Osteocyte (in vitro differentiated cells): ENCODE data around the gene SMYD3. TPM values are rescaled to one million over a fixed set of nuclear protein-coding genes. Genes with fewer than 3 reads are reported as not detected.

Experiments
- DNase-seq: peaks from one replicate; pipeline ENCODE4 v3.0.0; 2021; ENCODE audit warnings: mixed read lengths; ENCODE audit not compliant: unreplicated experiment; ENCODE audit errors: extremely low spot score
- H3K27ac Mint-ChIP-seq: one replicate; pipeline ENCODE4 v1.8.0; 2021; ENCODE audit warnings: mild to moderate bottlenecking, mixed read lengths; ENCODE audit not compliant: unreplicated experiment
- H3K27me3 Mint-ChIP-seq: one replicate; pipeline ENCODE4 v1.8.0; 2021; ENCODE audit warnings: mixed read lengths; ENCODE audit not compliant: unreplicated experiment
- H3K36me3 Mint-ChIP-seq: one replicate; pipeline ENCODE4 v1.8.0; 2021; ENCODE audit warnings: mixed read lengths; ENCODE audit not compliant: unreplicated experiment
- H3K4me1 Mint-ChIP-seq: one replicate; pipeline ENCODE4 v1.8.0; 2021; ENCODE audit warnings: mixed read lengths; ENCODE audit not compliant: unreplicated experiment
- H3K4me3 Mint-ChIP-seq: one replicate; pipeline ENCODE4 v1.8.0; 2021; ENCODE audit warnings: mild to moderate bottlenecking, moderate library complexity, mixed read lengths; ENCODE audit not compliant: unreplicated experiment
- H3K9me3 Mint-ChIP-seq: one replicate; pipeline ENCODE4 v1.8.0; 2021; ENCODE audit warnings: mixed read lengths; ENCODE audit not compliant: unreplicated experiment
- CTCF ChIP-seq: fragments of 200-600 bp; sonication (generic); IDR thresholded peaks from 2 replicates; pipeline ENCODE4 v1.5.0; 2021; ENCODE audit warnings: antibody characterized with exemption, mild to moderate bottlenecking, moderate library complexity
- total RNA-seq: library from RNA; stranded (reverse); gene quantifications from 2 replicates; pipeline ENCODE4 v1.2.1, GENCODE V29; 2021

SMYD3 gene
- total RNA-seq, 1 donor from 2014 or later, result 22.3 TPM

GRCh38 chr1:246297279-246298265 is 209.5 kb downstream of the SMYD3 start:
- Mint-ChIP-seq H3K36me3 (peaks cover 2% of the 10 kb centered on the region), H3K4me1 (peaks cover 32% of the 10 kb centered on the region), H3K27me3 (no peaks in the 10 kb centered on the region), H3K27ac (no peak overlapping the region), H3K4me3 (no peak overlapping the region), H3K9me3 (no peaks in the 10 kb centered on the region)
- TF ChIP-seq CTCF, result no peak
- no peak for DNase-seq

GRCh38 chr1:246295968-246296367 is 211.1 kb downstream of the SMYD3 start:
- DNase-seq, result no peak
- H3K27me3 Mint-ChIP-seq, result no peaks in the 10 kb centered on the region
- H3K4me1 Mint-ChIP-seq, result peaks cover 17% of the 10 kb centered on the region
- H3K9me3 Mint-ChIP-seq, result no peaks in the 10 kb centered on the region
- H3K4me3 Mint-ChIP-seq, result no peak overlapping the region
- H3K36me3 Mint-ChIP-seq, result peaks cover 2% of the 10 kb centered on the region
- TF ChIP-seq CTCF, result no peak
- no peak overlapping the region for H3K27ac Mint-ChIP-seq

- Mint-ChIP-seq H3K4me3 (no peak overlapping the region), H3K27ac (no peak overlapping the region), H3K27me3 (no peaks in the 10 kb centered on the region), H3K9me3 (no peaks in the 10 kb centered on the region), H3K36me3 (peaks cover 2% of the 10 kb centered on the region), H3K4me1 (peaks cover 11% of the 10 kb centered on the region)
- no peak for TF ChIP-seq CTCF
- no peak for DNase-seq
These were observed 211.7 kb downstream of the SMYD3 start for GRCh38 chr1:246295340-246295739.

GRCh38 chr1:246294263-246294662 is 212.8 kb downstream of the SMYD3 start:
- TF ChIP-seq CTCF, result no peak
- Mint-ChIP-seq H3K9me3 (no peaks in the 10 kb centered on the region), H3K27me3 (no peaks in the 10 kb centered on the region), H3K36me3 (no peaks in the 10 kb centered on the region), H3K4me1 (peaks cover 10% of the 10 kb centered on the region), H3K4me3 (no peak overlapping the region), H3K27ac (no peak overlapping the region)
- DNase-seq, result no peak

- H3K4me1 Mint-ChIP-seq, result peaks cover 10% of the 10 kb centered on the region
- DNase-seq, result no peak
- no peak overlapping the region for H3K4me3 Mint-ChIP-seq
- no peak overlapping the region for H3K27ac Mint-ChIP-seq
- TF ChIP-seq CTCF, result no peak
- no peaks in the 10 kb centered on the region for H3K36me3 Mint-ChIP-seq
- H3K27me3 Mint-ChIP-seq, result no peaks in the 10 kb centered on the region
- H3K9me3 Mint-ChIP-seq, result no peaks in the 10 kb centered on the region
These were observed 213.5 kb downstream of the SMYD3 start for GRCh38 chr1:246293366-246294121.
